Stomach (tissue), 9 donors: ENCODE results near the gene OSBP2. TPM values are rescaled to one million over a fixed set of nuclear protein-coding genes. Genes with fewer than 3 reads are reported as not detected.

Experiments
- DNase-seq, 2 donors: peaks; one replicate each; pipeline versions ENCODE4 v3.0.0 to v3.0.0-alpha.2; 2013 to 2019
- H3K27ac ChIP-seq, 5 donors: fragments of 200-600 bp in 4 of 5; sonication (generic) in 4 of 5; one replicate each; pipeline ENCODE4 v1.5.1; 2013 to 2019; ENCODE audit warnings: mild to moderate bottlenecking in 1 of 5, moderate library complexity in 1 of 5
- H3K27me3 ChIP-seq, 3 donors: fragments of 200-600 bp; sonication (generic); one replicate each; pipeline ENCODE4 v1.5.1; 2017 to 2019; ENCODE audit warnings: mixed run types in 1 of 3
- H3K36me3 ChIP-seq, 4 donors: fragments of 200-600 bp; sonication (generic); 1 replicate in 3 of 4; 2 replicates in 1 of 4; pipeline ENCODE4 v1.5.1; 2016 to 2019
- H3K4me1 ChIP-seq, 4 donors: fragments of 200-600 bp; sonication (generic); one replicate each; pipeline ENCODE4 v1.5.1; 2016 to 2019
- H3K4me3 ChIP-seq, 4 donors: fragments of 200-600 bp; sonication (generic) in 3 of 4; one replicate each; pipeline ENCODE4 v1.5.1; 2016 to 2019; ENCODE audit warnings: mild to moderate bottlenecking in 1 of 4
- H3K9me3 ChIP-seq, 4 donors: fragments of 200-600 bp; sonication (generic); one replicate each; pipeline ENCODE4 v1.5.1; 2016 to 2019
- CTCF ChIP-seq, 7 experiments: fragments of 450-650 bp in 4 of 7; fragments of 200-600 bp in 3 of 7; sonication (generic) in 3 of 7; IDR thresholded peaks; one replicate each; pipeline ENCODE4 v1.5.1; 2016 to 2019; ENCODE audit warnings: antibody characterized with exemption in 7 of 7, control low read depth in 2 of 7, mild to moderate bottlenecking in 1 of 7
- EP300 ChIP-seq: sonication (generic); formaldehyde crosslinking; IDR thresholded peaks from one replicate; pipeline ENCODE4 v1.6.1; 2017; ENCODE audit warnings: antibody characterized with exemption
- POLR2A ChIP-seq, 4 donors: fragments of 450-650 bp; IDR thresholded peaks; one replicate each; pipeline ENCODE4 v1.6.1; 2016; ENCODE audit warnings: antibody characterized with exemption in 4 of 4, control low read depth in 2 of 4, mild to moderate bottlenecking in 1 of 4, moderate library complexity in 1 of 4
- POLR2AphosphoS5 ChIP-seq, 3 donors: sonication (generic); formaldehyde crosslinking; IDR thresholded peaks; one replicate each; pipeline ENCODE4 v1.6.1; 2016; ENCODE audit warnings: antibody characterized with exemption in 3 of 3
- WGBS, 5 donors: extraction: QIAGEN DNeasy Blood & Tissue Kit in 3 of 5; methylation state at CpG; one replicate each; pipeline versions ENCODE4 v1.1.5 to v1.1.7; 2013 to 2018; 5-methylcytosine and 5-hydroxymethylcytosine counted together
- intact Hi-C: fragments of 100-400 bp; cut with DNase I; formaldehyde crosslinking; loops from one replicate; pipeline ENCODE4 v1.15.1; 2023; ENCODE audit warnings: low total_unique reads
- polyA plus RNA-seq, 3 donors: library from polyadenylated mRNA; stranded (reverse); fragments of 200-250 nt; gene quantifications; one replicate each; pipeline ENCODE4 v1.2.3, GENCODE V29; 2013
- total RNA-seq, 5 donors: library from RNA; depleted of rRNA; stranded (reverse); fragments of >200 nt; gene quantifications; one replicate each; pipeline versions ENCODE4 v1.1.0 to v1.2.3, GENCODE V29; 2014 to 2016
- donor health status: healthy with polysubstance abuse.
- donor health status: Bipolar disorder and iron deficiency.
- donor health status: healthy.

The OSBP2 gene
- total and polyA plus RNA-seq, 8 donors, result 0.58 to 9.5 (median 1.8) TPM; not detected in 1

- Histone ChIP-seq H3K4me3 (no peak overlapping the region), H3K9me3 (peaks cover 0 to 13% (median 8%) of the 10 kb centered on the region in 4 donors), H3K36me3 (peaks cover 0 to 60% (median 24%) of the 10 kb centered on the region in 4 donors), H3K4me1 (no peaks in the 10 kb centered on the region), H3K27me3 (no peaks in the 10 kb centered on the region), H3K27ac (no peak overlapping the region)
- no peak for TF ChIP-seq CTCF (IDR thresholded peaks at IDR 0.05)
- TF ChIP-seq POLR2AphosphoS5 (IDR thresholded peaks at IDR 0.05), result no peak
- TF ChIP-seq POLR2A (IDR thresholded peaks at IDR 0.05), result no peak
- no peak for TF ChIP-seq EP300
- DNase-seq, result peak in 1 of 2 donors; percentile 17
- WGBS, 5 donors, result 92 to 97% (median 95%) methylated on average over 6 of the region's 6 CpGs
- intact Hi-C loops, result no loop called here
These were observed 209.3 kb downstream of the OSBP2 start for GRCh38 chr22:30903876-30904460.

- DNase-seq, result no peak
- Histone ChIP-seq H3K27ac (no peak overlapping the region), H3K9me3 (no peaks in the 10 kb centered on the region), H3K27me3 (no peaks in the 10 kb centered on the region), H3K36me3 (peaks cover 0 to 58% (median 27%) of the 10 kb centered on the region in 4 donors), H3K4me1 (no peaks in the 10 kb centered on the region), H3K4me3 (no peak overlapping the region)
- 95 to 97% (median 96%) methylated on average over 43 to 49 of the region's 49 CpGs for WGBS, 5 donors
- intact Hi-C loops, result no loop called here
- no peak for TF ChIP-seq POLR2A (IDR thresholded peaks at IDR 0.05)
- TF ChIP-seq CTCF (IDR thresholded peaks at IDR 0.05), result no peak
- TF ChIP-seq EP300, result no peak
- no peak for TF ChIP-seq POLR2AphosphoS5 (IDR thresholded peaks at IDR 0.05)
These were observed 211.1 kb downstream of the OSBP2 start for GRCh38 chr22:30905696-30906341.

GRCh38 chr22:30906411-30906810 is 211.7 kb downstream of the OSBP2 start:
- H3K27ac ChIP-seq, result no peak overlapping the region
- WGBS, 5 donors, result 93 to 99% (median 96%) methylated on average over 9 of the region's 9 CpGs
- H3K27me3 ChIP-seq, result no peaks in the 10 kb centered on the region
- no peak overlapping the region for H3K4me3 ChIP-seq
- DNase-seq, result no peak
- no peak for TF ChIP-seq EP300
- no peak for TF ChIP-seq POLR2AphosphoS5 (IDR thresholded peaks at IDR 0.05)
- no peak for TF ChIP-seq CTCF (IDR thresholded peaks at IDR 0.05)
- TF ChIP-seq POLR2A (IDR thresholded peaks at IDR 0.05), result no peak
- no peaks in the 10 kb centered on the region for H3K4me1 ChIP-seq
- intact Hi-C loops, result no loop called here
- H3K9me3 ChIP-seq, result no peaks in the 10 kb centered on the region
- peaks cover 0 to 58% (median 27%) of the 10 kb centered on the region in 4 donors for H3K36me3 ChIP-seq

GRCh38 chr22:30906946-30907345 is 212.3 kb downstream of the OSBP2 start:
- Histone ChIP-seq H3K36me3 (peaks cover 0 to 55% (median 27%) of the 10 kb centered on the region in 4 donors), H3K27ac (no peak overlapping the region), H3K9me3 (no peaks in the 10 kb centered on the region), H3K4me3 (no peak overlapping the region), H3K4me1 (no peaks in the 10 kb centered on the region), H3K27me3 (no peaks in the 10 kb centered on the region)
- TF ChIP-seq POLR2AphosphoS5 (IDR thresholded peaks at IDR 0.05) (no peak), EP300 (no peak), POLR2A (IDR thresholded peaks at IDR 0.05) (no peak), CTCF (IDR thresholded peaks at IDR 0.05) (no peak)
- 88 to 100% (median 100%) methylated on average over 1 of the region's 1 CpG for WGBS, 5 donors
- intact Hi-C loops, result no loop called here
- DNase-seq, result no peak
